B cell (primary cell): Measurements from ENCODE around the gene DNAJA1. TPM values are rescaled to one million over a fixed set of nuclear protein-coding genes. Genes with fewer than 3 reads are reported as not detected.
A peak's percentile ranks its signal among the peaks of the same experiment; 100 is the strongest.

Experiments used
- ATAC-seq: fragments of 200-7000 bp; cut with Tn5 transposase; one replicate; pipeline ENCODE4 v1.10.0; 2021; ENCODE audit warnings: low read depth, mild to moderate bottlenecking, moderate number of reproducible peaks, moderate library complexity
- CTCF ChIA-PET: fragments of 350-600 bp; sonication (Branson Sonifier 250); formaldehyde crosslinking; loops from one replicate; lab custom pipeline; 2021; ENCODE audit warnings: antibody characterized with exemption, inconsistent platforms; lab: Charles Lee
- POLR2A ChIA-PET: fragments of 350-600 bp; sonication (Branson Sonifier 250); formaldehyde crosslinking; loops from one replicate; lab custom pipeline; 2021; ENCODE audit warnings: antibody characterized with exemption; lab: Charles Lee
- DNase-seq: peaks from one replicate; pipeline ENCODE4 v3.0.0; 2013
- H2AFZ ChIP-seq: 2 replicates; pipeline ENCODE4 v1.6.1; 2012; ENCODE audit warnings: mild to moderate bottlenecking, low read depth, low read length; ENCODE audit not compliant: insufficient read depth, poor library complexity, severe bottlenecking
- H3K27ac ChIP-seq, 2 donors: 1 replicate in 1 of 2; 2 replicates in 1 of 2; pipeline ENCODE4 v1.5.1; 2012 to 2013; ENCODE audit warnings: low read length in 2 of 2, mild to moderate bottlenecking in 2 of 2, moderate library complexity in 1 of 2
- H3K27me3 ChIP-seq, 4 experiments: fragments of 200-600 bp in 1 of 4; sonication (generic) in 1 of 4; replicated peaks in 1 of 4; 1 replicate in 2 of 4; 2 replicates in 2 of 4; pipeline versions ENCODE4 v1.6.1 to v1.7.0; 2013 to 2016; ENCODE audit warnings: low read length in 3 of 4, mild to moderate bottlenecking in 2 of 4, mixed read lengths in 1 of 4, moderate library complexity in 1 of 4; ENCODE audit not compliant: insufficient read depth in 4 of 4, control insufficient read depth in 3 of 4; ENCODE audit errors: control extremely low read depth in 1 of 4
- H3K36me3 ChIP-seq, 2 experiments: replicated peaks in 1 of 2; 1 replicate in 1 of 2; 2 replicates in 1 of 2; pipeline versions ENCODE4 v1.6.1 to v1.7.1; 2013; ENCODE audit warnings: low read length in 1 of 2; ENCODE audit not compliant: insufficient read depth in 2 of 2, control insufficient read depth in 1 of 2; ENCODE audit errors: control extremely low read depth in 1 of 2, extremely low read depth in 1 of 2
- H3K4me1 ChIP-seq, 2 donors: fragments of 200-600 bp in 1 of 2; sonication (generic) in 1 of 2; 1 replicate in 1 of 2; 2 replicates in 1 of 2; pipeline versions ENCODE4 v1.5.1 to v1.6.1; 2013 to 2017; ENCODE audit warnings: low read length in 2 of 2; ENCODE audit not compliant: control insufficient read depth in 2 of 2, insufficient read depth in 2 of 2
- H3K4me2 ChIP-seq: replicated peaks from 2 replicates; pipeline ENCODE3; 2012; ENCODE audit warnings: mild to moderate bottlenecking, low read depth, low read length; ENCODE audit not compliant: poor library complexity, severe bottlenecking
- H3K4me3 ChIP-seq, 5 experiments: fragments of 200-600 bp in 1 of 5; sonication (generic) in 1 of 5; 1 replicate in 3 of 5; 2 replicates in 2 of 5; pipeline versions ENCODE4 v1.5.1 to v1.7.0; 2011 to 2016; ENCODE audit warnings: low read length in 4 of 5, mild to moderate bottlenecking in 4 of 5, low read depth in 2 of 5, control low read depth in 1 of 5, moderate library complexity in 1 of 5; ENCODE audit not compliant: insufficient read depth in 1 of 5; ENCODE audit errors: control extremely low read depth in 1 of 5, extremely low read depth in 1 of 5
- H3K79me2 ChIP-seq: fragments of 200-600 bp; sonication (generic); one replicate; pipeline ENCODE4 v1.6.0; 2016; ENCODE audit warnings: low read length; ENCODE audit not compliant: control insufficient read depth, insufficient read depth
- H3K9ac ChIP-seq: fragments of 200-600 bp; sonication (generic); 2 replicates; pipeline ENCODE4 v1.6.1; 2017; ENCODE audit warnings: mild to moderate bottlenecking, low read length, moderate library complexity
- H3K9me3 ChIP-seq, 3 donors: one replicate each; pipeline versions ENCODE4 v1.6.1 to v1.7.1; 2013; ENCODE audit warnings: low read length in 2 of 3; ENCODE audit not compliant: control insufficient read depth in 2 of 3, insufficient read depth in 1 of 3; ENCODE audit errors: control extremely low read depth in 1 of 3
- H4K20me1 ChIP-seq: 2 replicates; pipeline ENCODE4 v1.6.0; 2012; ENCODE audit warnings: mild to moderate bottlenecking, low read length; ENCODE audit not compliant: insufficient read depth, control insufficient read depth, poor library complexity, severe bottlenecking
- H3K27ac Mint-ChIP-seq: one replicate; pipeline ENCODE4 v1.8.0; 2021; ENCODE audit warnings: mixed read lengths
- H3K27me3 Mint-ChIP-seq: one replicate; pipeline ENCODE4 v1.8.0; 2021; ENCODE audit warnings: mixed read lengths
- H3K4me1 Mint-ChIP-seq: one replicate; pipeline ENCODE4 v1.8.0; 2021; ENCODE audit warnings: mixed read lengths
- H3K4me3 Mint-ChIP-seq: one replicate; pipeline ENCODE4 v1.8.0; 2021; ENCODE audit warnings: mixed read lengths
- H3K9me3 Mint-ChIP-seq: one replicate; pipeline ENCODE4 v1.8.0; 2022; ENCODE audit warnings: mixed read lengths; ENCODE audit not compliant: insufficient read depth
- CTCF ChIP-seq: fragments of 200-600 bp; IDR thresholded peaks from one replicate; pipeline ENCODE4 v1.8.0; 2022; ENCODE audit warnings: antibody characterized with exemption, mild to moderate bottlenecking
- EZH2 ChIP-seq: IDR thresholded peaks from 2 replicates; pipeline ENCODE4 v1.6.1; 2012; ENCODE audit warnings: borderline replicate concordance, low read depth, mild to moderate bottlenecking, moderate library complexity, low read length; ENCODE audit not compliant: insufficient read depth, poor library complexity, severe bottlenecking
- WGBS: methylation state at CpG from one replicate; pipeline ENCODE4 v1.1.5; 2013; ENCODE audit warnings: missing lambda C conversion rate; ENCODE audit not compliant: insufficient coverage; 5-methylcytosine and 5-hydroxymethylcytosine counted together
- intact Hi-C: fragments of 100-400 bp; cut with micrococcal nuclease; formaldehyde crosslinking; loops from one replicate; pipeline ENCODE4 v1.10.0; 2022
- polyA plus RNA-seq: library from polyadenylated mRNA; depleted of rRNA; stranded (reverse); fragments of >200 nt; gene quantifications from 2 replicates; pipeline ENCODE4 v1.2.3, GENCODE V29; 2012
- total RNA-seq, 2 donors: library from RNA; stranded (reverse); fragments of 120-200 nt in 1 of 2; gene quantifications; 1 replicate in 1 of 2; 2 replicates in 1 of 2; pipeline versions ENCODE4 v1.2.3 to v1.2.4, GENCODE V29; 2013 to 2022

DNAJA1 gene
- total and polyA plus RNA-seq, 2 donors (not counting 1 experiment from before 2014, with no cell fraction given), result 68.6 to 104 TPM

- no peaks in the 10 kb centered on the region for H3K9me3 ChIP-seq
- H3K9me3 Mint-ChIP-seq, result no peaks in the 10 kb centered on the region
- peaks cover 26 to 85% of the 10 kb centered on the region in 2 experiments for H3K36me3 ChIP-seq
- H2AFZ ChIP-seq, result no peak overlapping the region
- TF ChIP-seq EZH2 (no peak), CTCF (no peak)
- WGBS, result 46% methylated on average over 1 of the region's 5 CpGs
- intact Hi-C loops, result no loop called here
- H3K79me2 ChIP-seq, result peaks cover 14% of the 10 kb centered on the region
- ChIA-PET CTCF (interaction anchor here (0.8 kb wide), 1 partner anchor 159 kb away, joined by 3 read pairs; no protein-coding TSS in a partner anchor), POLR2A (interaction anchor here (0.8 to 0.9 kb wide), 2 partner anchors 21 to 989 kb away, joined by 3 read pairs; no protein-coding TSS in a partner anchor)
- peak overlapping the region; percentile 38 for H3K4me2 ChIP-seq
- DNase-seq (peak; percentile 50), ATAC-seq (peak; percentile 54)
- H3K4me1 ChIP-seq, result peaks cover 13 to 15% of the 10 kb centered on the region in 2 donors
- H3K9ac ChIP-seq, result peak overlapping the region; percentile 14
- peaks cover 14% of the 10 kb centered on the region for H4K20me1 ChIP-seq
- no peaks in the 10 kb centered on the region for H3K27me3 ChIP-seq
- no peak overlapping the region for H3K4me3 ChIP-seq
- H3K4me1 Mint-ChIP-seq, result peaks cover 14% of the 10 kb centered on the region
- peak overlapping the region; percentile 1 to 45 for H3K27ac ChIP-seq
- peak overlapping the region; percentile 67 for H3K27ac Mint-ChIP-seq
- no peaks in the 10 kb centered on the region for H3K27me3 Mint-ChIP-seq
- peak overlapping the region; percentile 68 for H3K4me3 Mint-ChIP-seq
Measured at GRCh38 chr9:33065157-33066076, 40.3 kb downstream of the DNAJA1 start.

DNA sequence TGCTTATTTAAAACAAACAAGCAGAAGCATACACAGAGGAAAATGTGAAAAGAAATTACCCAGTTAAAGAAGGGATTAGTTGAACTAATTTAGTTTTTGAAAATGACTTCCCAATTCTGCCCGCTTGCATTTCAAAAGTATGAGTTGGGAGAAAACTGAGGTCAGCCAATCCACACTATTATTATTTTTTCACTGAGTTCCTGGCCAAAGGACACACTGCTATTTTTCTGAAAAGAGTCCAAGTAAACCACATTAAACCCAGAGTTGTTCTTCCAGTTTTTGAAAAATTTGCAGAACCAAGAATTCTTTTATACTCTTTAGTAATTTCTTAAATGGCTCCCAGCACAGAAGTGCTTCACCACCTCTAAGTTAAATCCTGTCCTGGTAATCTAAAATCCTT lies 43.9 kb downstream of the DNAJA1 start:
- Histone ChIP-seq H2AFZ (no peak overlapping the region), H4K20me1 (peaks cover 17% of the 10 kb centered on the region), H3K9ac (no peak overlapping the region), H3K4me1 (peaks cover 13 to 15% of the 10 kb centered on the region in 2 donors), H3K27ac (no peak overlapping the region), H3K36me3 (peaks cover 15 to 81% of the 10 kb centered on the region in 2 experiments), H3K79me2 (peaks cover 40% of the 10 kb centered on the region), H3K27me3 (no peaks in the 10 kb centered on the region), H3K4me3 (no peak overlapping the region), H3K4me2 (no peak overlapping the region), H3K9me3 (no peaks in the 10 kb centered on the region)
- WGBS, result no CpG with 5 or more reads among the region's 1 CpG
- H3K4me1 Mint-ChIP-seq, result peaks cover 29% of the 10 kb centered on the region
- ChIA-PET POLR2A (no interaction called here), CTCF (no interaction called here)
- H3K9me3 Mint-ChIP-seq, result no peaks in the 10 kb centered on the region
- H3K27ac Mint-ChIP-seq, result no peak overlapping the region
- no peak for DNase-seq
- TF ChIP-seq CTCF (no peak), EZH2 (no peak)
- ATAC-seq, result no peak
- intact Hi-C loops, result no loop called here
- H3K27me3 Mint-ChIP-seq, result no peaks in the 10 kb centered on the region
- no peak overlapping the region for H3K4me3 Mint-ChIP-seq
